CD4-positive, alpha-beta T cell (primary cell): ENCODE measurements around the gene PHACTR4. TPM values are rescaled to one million over a fixed set of nuclear protein-coding genes. Genes with fewer than 3 reads are reported as not detected.

Experiments
- ATAC-seq: fragments of 200-7000 bp; cut with Tn5 transposase; one replicate; pipeline ENCODE4 v1.10.0; 2022; ENCODE audit warnings: mild to moderate bottlenecking; ENCODE audit not compliant: poor library complexity
- CTCF ChIA-PET: fragments of 350-600 bp; sonication (Branson Sonifier 250); formaldehyde crosslinking; loops from one replicate; lab custom pipeline; 2021; ENCODE audit warnings: antibody characterized with exemption, inconsistent platforms; lab: Charles Lee
- POLR2A ChIA-PET: fragments of 350-600 bp; sonication (Branson Sonifier 250); formaldehyde crosslinking; loops from one replicate; lab custom pipeline; 2021; ENCODE audit warnings: antibody characterized with exemption, inconsistent platforms; lab: Charles Lee
- DNase-seq, 14 experiments: peaks; one replicate each; pipeline ENCODE4 v3.0.0-alpha.2; 2013 to 2020; ENCODE audit warnings: mixed read lengths in 2 of 14
- H3K27ac ChIP-seq, 2 donors: one replicate each; pipeline versions ENCODE4 v1.5.1 to v1.7.0; 2013; ENCODE audit warnings: low read length in 2 of 2, low read depth in 1 of 2, mild to moderate bottlenecking in 1 of 2
- H3K27me3 ChIP-seq, 2 experiments: 1 replicate in 1 of 2; 2 replicates in 1 of 2; pipeline versions ENCODE4 v1.6.1 to v1.7.0; 2013; ENCODE audit warnings: low read length in 2 of 2, control low read depth in 1 of 2, mild to moderate bottlenecking in 1 of 2, moderate library complexity in 1 of 2; ENCODE audit not compliant: insufficient read depth in 2 of 2, control insufficient read depth in 1 of 2
- H3K36me3 ChIP-seq: one replicate; pipeline ENCODE4 v1.6.1; 2013; ENCODE audit warnings: low read length, control low read depth; ENCODE audit not compliant: insufficient read depth
- H3K4me1 ChIP-seq: one replicate; pipeline ENCODE4 v1.6.1; 2013; ENCODE audit warnings: low read length, control low read depth; ENCODE audit not compliant: insufficient read depth
- H3K4me3 ChIP-seq: one replicate; pipeline ENCODE4 v1.5.1; 2013; ENCODE audit warnings: mild to moderate bottlenecking, low read length, moderate library complexity
- H3K9me3 ChIP-seq, 2 experiments: 1 replicate in 1 of 2; 2 replicates in 1 of 2; pipeline versions ENCODE4 v1.6.1 to v1.7.0; 2013; ENCODE audit warnings: low read length in 2 of 2, mild to moderate bottlenecking in 2 of 2, control low read depth in 1 of 2, moderate library complexity in 1 of 2; ENCODE audit not compliant: control insufficient read depth in 1 of 2, insufficient read depth in 1 of 2
- H3K27ac Mint-ChIP-seq: one replicate; pipeline ENCODE4 v1.8.0; 2020; ENCODE audit warnings: mixed read lengths
- H3K27me3 Mint-ChIP-seq: one replicate; pipeline ENCODE4 v1.8.0; 2021; ENCODE audit warnings: mixed read lengths
- H3K36me3 Mint-ChIP-seq: one replicate; pipeline ENCODE4 v1.8.0; 2021; ENCODE audit warnings: low read depth, mixed read lengths
- H3K4me1 Mint-ChIP-seq: one replicate; pipeline ENCODE4 v1.8.0; 2021; ENCODE audit warnings: low read depth, mixed read lengths
- H3K4me3 Mint-ChIP-seq: one replicate; pipeline ENCODE4 v1.8.0; 2020; ENCODE audit warnings: mild to moderate bottlenecking, mixed read lengths
- H3K9me3 Mint-ChIP-seq: one replicate; pipeline ENCODE4 v1.8.0; 2020; ENCODE audit warnings: mixed read lengths
- CTCF ChIP-seq: fragments of 200-600 bp; IDR thresholded peaks from one replicate; pipeline ENCODE4 v1.8.0; 2022; ENCODE audit warnings: antibody characterized with exemption, mild to moderate bottlenecking
- intact Hi-C, 2 experiments: fragments of 100-400 bp; cut with DNase I in 1 of 2; cut with micrococcal nuclease in 1 of 2; formaldehyde crosslinking; loops; one replicate each; pipeline versions ENCODE4 v1.15.1 to v1.9.0; 2023 to 2025; cut with DNase I, micrococcal nuclease
- total RNA-seq, 174 experiments: library from RNA in 2 of 174; stranded (reverse) in 2 of 174; gene quantifications; one replicate each; pipeline ENCODE4 v1.2.3 and lab custom pipeline; 2021 to 2026

The PHACTR4 gene
- total RNA-seq, 2 experiments from 2014 or later: 26.0 to 26.3 TPM

DNA sequence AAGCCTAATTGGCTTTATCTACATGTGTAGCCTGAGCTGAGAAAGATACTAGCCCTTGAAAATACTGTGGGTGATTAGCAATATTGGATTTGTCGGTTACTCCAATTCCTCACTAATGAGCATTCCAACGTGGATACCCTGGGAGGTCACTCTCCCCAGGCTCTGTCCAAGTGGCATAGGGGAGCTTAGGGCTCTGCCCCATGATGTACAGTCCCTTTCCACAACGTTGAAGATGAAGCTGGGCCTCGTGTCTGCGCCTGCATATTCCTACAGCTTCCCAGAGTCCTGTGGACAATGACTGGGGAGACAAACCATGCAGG, 138.9 kb downstream of the PHACTR4 start:
- Histone ChIP-seq H3K4me1 (peaks cover 59% of the 10 kb centered on the region), H3K4me3 (peak overlapping the region; percentile 86), H3K9me3 (no peaks in the 10 kb centered on the region), H3K27me3 (no peaks in the 10 kb centered on the region), H3K27ac (peak overlapping the region; percentile 19 to 61), H3K36me3 (peaks cover 59% of the 10 kb centered on the region)
- TF ChIP-seq CTCF: no peak
- Mint-ChIP-seq H3K27me3 (no peaks in the 10 kb centered on the region), H3K36me3 (peaks cover 78% of the 10 kb centered on the region), H3K27ac (peak overlapping the region; percentile 88), H3K4me1 (peaks cover 65% of the 10 kb centered on the region), H3K9me3 (no peaks in the 10 kb centered on the region), H3K4me3 (peak overlapping the region; percentile 94)
- DNase-seq (no peak), ATAC-seq (no peak)
- CTCF ChIA-PET: interaction anchor here (1.3 to 2.9 kb wide), 3 partner anchors 10 to 94 kb away, joined by 4 to 12 read pairs (median 7); no protein-coding TSS in a partner anchor
- intact Hi-C loops: loop anchor here (5.0 kb wide), 4 partner anchors 44 to 261 kb away; partner anchors contain the start of genes YTHDF2 (in 2 of the 2), TAF12 (in 1 of the 2) and TRNAU1AP (in 1 of the 2)
- POLR2A ChIA-PET: interaction anchor here (1.2 to 7.0 kb wide), 5 partner anchors 9 to 228 kb away, joined by 6 to 111 read pairs (median 16); partner anchors contain the start of genes MED18, TRNAU1AP and YTHDF2

DNA sequence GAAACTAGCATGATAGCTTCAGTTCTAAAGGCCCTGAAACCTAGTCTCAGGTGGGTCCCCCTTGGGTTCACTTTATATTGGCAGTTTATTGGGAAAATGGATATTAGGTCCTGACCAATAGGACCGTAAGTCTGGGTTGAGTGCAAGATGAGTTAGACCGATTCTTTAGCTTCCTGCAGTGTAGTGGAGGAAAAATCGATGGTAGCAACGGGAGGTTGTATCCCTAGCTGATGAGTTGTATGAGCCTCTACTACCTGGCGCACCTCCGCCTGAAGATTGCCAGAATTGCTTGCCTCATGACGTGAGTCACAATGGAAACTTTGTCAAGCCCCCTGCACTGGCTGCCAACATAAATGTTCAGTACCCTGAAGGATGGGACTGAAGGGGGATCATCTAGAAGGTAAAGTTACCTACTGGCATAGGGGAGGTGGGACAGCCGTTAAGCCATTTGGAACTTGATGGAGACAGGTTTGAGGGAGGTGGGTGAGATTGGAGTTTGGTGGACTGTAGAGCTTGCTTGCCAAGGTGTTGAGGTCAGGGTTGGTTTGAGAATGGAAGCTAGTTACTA, 140.2 kb downstream of the PHACTR4 start:
- no peak for TF ChIP-seq CTCF
- H3K4me3 Mint-ChIP-seq: peak overlapping the region; percentile 94
- no peaks in the 10 kb centered on the region for H3K27me3 ChIP-seq
- ChIA-PET CTCF (interaction anchor here (0.5 to 1.3 kb wide), 3 partner anchors 9 to 54 kb away, joined by 3 to 4 read pairs (median 3); no protein-coding TSS in a partner anchor), POLR2A (interaction anchor here (1.0 to 7.0 kb wide), 4 partner anchors 9 to 265 kb away, joined by 3 to 111 read pairs (median 6); partner anchors contain the start of gene TAF12)
- intact Hi-C loops: loop anchor here (5.0 kb wide), 4 partner anchors 43 to 262 kb away; partner anchors contain the start of genes YTHDF2 (in 2 of the 2), TAF12 (in 1 of the 2) and TRNAU1AP (in 1 of the 2)
- H3K4me1 ChIP-seq: peaks cover 63% of the 10 kb centered on the region
- peak overlapping the region; percentile 11 for H3K4me3 ChIP-seq
- H3K27ac ChIP-seq: peak overlapping the region; percentile 47 to 61
- peak overlapping the region; percentile 88 for H3K27ac Mint-ChIP-seq
- H3K36me3 ChIP-seq: peaks cover 73% of the 10 kb centered on the region
- H3K4me1 Mint-ChIP-seq: peaks cover 65% of the 10 kb centered on the region
- no peaks in the 10 kb centered on the region for H3K9me3 ChIP-seq
- no peaks in the 10 kb centered on the region for H3K9me3 Mint-ChIP-seq
- ATAC-seq (no peak), DNase-seq (peak in 3 of 14 experiments; percentile 11 to 20 (median 18))
- H3K36me3 Mint-ChIP-seq: peaks cover 88% of the 10 kb centered on the region
- no peaks in the 10 kb centered on the region for H3K27me3 Mint-ChIP-seq

DNA sequence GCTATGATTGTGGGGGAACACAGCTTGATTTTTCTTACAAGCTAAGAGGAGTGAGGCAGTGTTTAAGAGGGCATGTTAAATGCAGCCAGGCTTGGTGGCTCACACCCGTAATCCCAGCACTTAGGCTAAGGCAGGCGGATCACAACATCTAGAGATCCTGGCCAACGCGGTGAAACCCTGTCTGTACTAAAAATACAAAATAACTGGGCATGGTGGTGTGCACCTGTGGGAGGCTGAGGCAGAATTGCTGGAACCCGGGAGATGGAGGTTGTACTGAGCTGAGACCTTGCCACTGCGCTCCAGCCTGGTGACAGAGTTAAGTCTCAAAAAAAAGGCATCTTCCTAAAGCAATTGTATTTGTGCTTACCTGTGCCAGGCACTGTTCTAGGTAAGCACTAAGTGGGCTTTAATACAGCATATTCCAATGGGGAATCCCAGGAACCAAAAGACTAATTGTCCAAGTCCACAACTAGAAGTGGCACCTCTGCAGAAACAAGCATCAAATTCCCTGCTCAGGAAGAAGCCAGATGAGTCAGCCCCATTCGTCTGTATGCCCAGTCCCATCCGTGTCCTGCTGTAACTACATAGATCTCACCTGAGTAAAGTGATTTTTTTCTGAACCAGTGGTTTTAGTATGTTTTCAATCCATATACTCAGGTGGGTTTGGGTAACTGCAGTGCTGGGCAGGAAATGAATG, 140.9 kb downstream of the PHACTR4 start:
- ATAC-seq (no peak), DNase-seq (peak in 4 of 14 experiments; percentile 24 to 43 (median 34))
- no peaks in the 10 kb centered on the region for H3K9me3 Mint-ChIP-seq
- H3K4me1 Mint-ChIP-seq: peaks cover 64% of the 10 kb centered on the region
- H3K4me3 Mint-ChIP-seq: peak overlapping the region; percentile 94
- ChIA-PET POLR2A (interaction anchor here (1.4 to 7.0 kb wide), 3 partner anchors 70 to 265 kb away, joined by 4 to 111 read pairs (median 9); partner anchors contain the start of gene TAF12), CTCF (interaction anchor here (0.5 to 1.3 kb wide), 3 partner anchors 8 to 366 kb away, joined by 3 to 4 read pairs (median 3); no protein-coding TSS in a partner anchor)
- intact Hi-C loops: no loop called here
- Histone ChIP-seq H3K9me3 (no peaks in the 10 kb centered on the region), H3K27me3 (no peaks in the 10 kb centered on the region), H3K27ac (peak overlapping the region; percentile 47 to 61), H3K4me3 (peak overlapping the region; percentile 11), H3K36me3 (peaks cover 76% of the 10 kb centered on the region), H3K4me1 (peaks cover 61% of the 10 kb centered on the region)
- H3K27me3 Mint-ChIP-seq: no peaks in the 10 kb centered on the region
- peak overlapping the region; percentile 88 for H3K27ac Mint-ChIP-seq
- H3K36me3 Mint-ChIP-seq: peaks cover 88% of the 10 kb centered on the region
- TF ChIP-seq CTCF: no peak
